Neural progenitor cell (in vitro differentiated cells): Measurements from ENCODE around the gene TEAD1.

ENCODE experiments used
- CTCF ChIP-seq: fragments of 200-600 bp; sonication (generic); IDR thresholded peaks from 2 replicates; pipeline ENCODE4 v1.5.1; 2017; ENCODE audit warnings: antibody characterized with exemption, mild to moderate bottlenecking
- EZH2 ChIP-seq: fragments of 200-600 bp; sonication (generic); IDR thresholded peaks from 2 replicates; pipeline ENCODE4 v1.6.1; 2017; ENCODE audit warnings: antibody characterized with exemption, mild to moderate bottlenecking, moderate library complexity
- EZH2phosphoT487 ChIP-seq: fragments of 200-600 bp; sonication (generic); IDR thresholded peaks from 2 replicates; pipeline ENCODE4 v1.6.1; 2017; ENCODE audit warnings: antibody characterized with exemption

- TF ChIP-seq CTCF (no peak), EZH2 (no peak), EZH2phosphoT487 (no peak)
Observed at GRCh38 chr11:12784445-12784844, 110.2 kb downstream of the TEAD1 start.
